Measurements from ENCODE around the gene TMPRSS7.

Gene TMPRSS7

GRCh38 chr3:112072387-112073060 is 38.0 kb downstream of the TMPRSS7 start:
- peak; percentile 32 for DNase-seq

GRCh38 chr3:112074006-112074405 is 39.5 kb downstream of the TMPRSS7 start:
- DNase-seq = no peak

- peak; percentile 31 for DNase-seq
Measured at GRCh38 chr3:112074616-112075497, 40.3 kb downstream of the TMPRSS7 start.

GRCh38 chr3:112078125-112079083 is 43.9 kb downstream of the TMPRSS7 start:
- no peak for DNase-seq

GRCh38 chr3:112083239-112083638 is 48.7 kb downstream of the TMPRSS7 start:
- DNase-seq = no peak

GRCh38 chr3:112084980-112085705 is 50.6 kb downstream of the TMPRSS7 start:
- no peak for DNase-seq

- no peak for DNase-seq
Measured at GRCh38 chr3:112085735-112086075, 51.2 kb downstream of the TMPRSS7 start.

GRCh38 chr3:112086076-112086854 is 51.7 kb downstream of the TMPRSS7 start, which contains the start of gene C3orf52:
C3orf52 (plus strand) TSS chr3:112086389; CDS start chr3:112086408, 19 bp downstream.
- DNase-seq = peak; percentile 56

- DNase-seq = no peak
Measured at GRCh38 chr3:112086875-112087524, 52.5 kb downstream of the TMPRSS7 start.

GRCh38 chr3:112087746-112088145 is 53.2 kb downstream of the TMPRSS7 start:
- DNase-seq = peak; percentile 9

GRCh38 chr3:112088944-112089343 is 54.4 kb downstream of the TMPRSS7 start:
- no peak for DNase-seq

- DNase-seq = peak; percentile 88
Measured at GRCh38 chr3:112089956-112090886, 55.7 kb downstream of the TMPRSS7 start.

GRCh38 chr3:112090887-112091586 is 56.5 kb downstream of the TMPRSS7 start:
- DNase-seq = peak; percentile 88

- DNase-seq = peak; percentile 81
Measured at GRCh38 chr3:112092496-112093179, 58.1 kb downstream of the TMPRSS7 start.

- no peak for DNase-seq
Measured at GRCh38 chr3:112093180-112093522, 58.6 kb downstream of the TMPRSS7 start.

GRCh38 chr3:112095731-112096130 is 61.2 kb downstream of the TMPRSS7 start:
- no peak for DNase-seq

GRCh38 chr3:112096176-112096575 is 61.6 kb downstream of the TMPRSS7 start:
- no peak for DNase-seq

- peak; percentile 89 for DNase-seq
Measured at GRCh38 chr3:112097378-112097777, 62.8 kb downstream of the TMPRSS7 start.

GRCh38 chr3:112101916-112102315 is 67.4 kb downstream of the TMPRSS7 start:
- no peak for DNase-seq

Data from NCI-H2029 treated with DMSO at 0.1 percent for 48 hours (cell line).